Stomach (tissue), 9 donors: ENCODE results near the gene KCNK10. TPM values are rescaled to one million over a fixed set of nuclear protein-coding genes. Genes with fewer than 3 reads are reported as not detected.

Experiments used
- DNase-seq, 2 donors: peaks; one replicate each; pipeline versions ENCODE4 v3.0.0 to v3.0.0-alpha.2; 2013 to 2019
- H3K27ac ChIP-seq, 5 donors: fragments of 200-600 bp in 4 of 5; sonication (generic) in 4 of 5; one replicate each; pipeline ENCODE4 v1.5.1; 2013 to 2019; ENCODE audit warnings: mild to moderate bottlenecking in 1 of 5, moderate library complexity in 1 of 5
- H3K27me3 ChIP-seq, 3 donors: fragments of 200-600 bp; sonication (generic); one replicate each; pipeline ENCODE4 v1.5.1; 2017 to 2019; ENCODE audit warnings: mixed run types in 1 of 3
- H3K36me3 ChIP-seq, 4 donors: fragments of 200-600 bp; sonication (generic); 1 replicate in 3 of 4; 2 replicates in 1 of 4; pipeline ENCODE4 v1.5.1; 2016 to 2019
- H3K4me1 ChIP-seq, 4 donors: fragments of 200-600 bp; sonication (generic); one replicate each; pipeline ENCODE4 v1.5.1; 2016 to 2019
- H3K4me3 ChIP-seq, 4 donors: fragments of 200-600 bp; sonication (generic) in 3 of 4; one replicate each; pipeline ENCODE4 v1.5.1; 2016 to 2019; ENCODE audit warnings: mild to moderate bottlenecking in 1 of 4
- H3K9me3 ChIP-seq, 4 donors: fragments of 200-600 bp; sonication (generic); one replicate each; pipeline ENCODE4 v1.5.1; 2016 to 2019
- EP300 ChIP-seq: sonication (generic); formaldehyde crosslinking; IDR thresholded peaks from one replicate; pipeline ENCODE4 v1.6.1; 2017; ENCODE audit warnings: antibody characterized with exemption
- POLR2A ChIP-seq, 4 donors: fragments of 450-650 bp; IDR thresholded peaks; one replicate each; pipeline ENCODE4 v1.6.1; 2016; ENCODE audit warnings: antibody characterized with exemption in 4 of 4, control low read depth in 2 of 4, mild to moderate bottlenecking in 1 of 4, moderate library complexity in 1 of 4
- POLR2AphosphoS5 ChIP-seq, 3 donors: sonication (generic); formaldehyde crosslinking; IDR thresholded peaks; one replicate each; pipeline ENCODE4 v1.6.1; 2016; ENCODE audit warnings: antibody characterized with exemption in 3 of 3
- WGBS, 5 donors: extraction: QIAGEN DNeasy Blood & Tissue Kit in 3 of 5; methylation state at CpG; one replicate each; pipeline versions ENCODE4 v1.1.5 to v1.1.7; 2013 to 2018; 5-methylcytosine and 5-hydroxymethylcytosine counted together
- intact Hi-C: fragments of 100-400 bp; cut with DNase I; formaldehyde crosslinking; loops from one replicate; pipeline ENCODE4 v1.15.1; 2023; ENCODE audit warnings: low total_unique reads
- polyA plus RNA-seq, 3 donors: library from polyadenylated mRNA; stranded (reverse); fragments of 200-250 nt; gene quantifications; one replicate each; pipeline ENCODE4 v1.2.3, GENCODE V29; 2013
- total RNA-seq, 5 donors: library from RNA; depleted of rRNA; stranded (reverse); fragments of >200 nt; gene quantifications; one replicate each; pipeline versions ENCODE4 v1.1.0 to v1.2.3, GENCODE V29; 2014 to 2016
- TF ChIP-seq, protein P1 (sequence below), 7 experiments: fragments of 450-650 bp in 4 of 7; fragments of 200-600 bp in 3 of 7; sonication (generic) in 3 of 7; IDR thresholded peaks; one replicate each; pipeline ENCODE4 v1.5.1; 2016 to 2019; ENCODE audit warnings: antibody characterized with exemption in 7 of 7, control low read depth in 2 of 7, mild to moderate bottlenecking in 1 of 7
- donor health status: healthy with polysubstance abuse.
- donor health status: Bipolar disorder and iron deficiency.
- donor health status: healthy.

KCNK10 gene
- total and polyA plus RNA-seq, 8 donors, result 0.06 to 8.7 (median 1.0) TPM; not detected in 1

DNA sequence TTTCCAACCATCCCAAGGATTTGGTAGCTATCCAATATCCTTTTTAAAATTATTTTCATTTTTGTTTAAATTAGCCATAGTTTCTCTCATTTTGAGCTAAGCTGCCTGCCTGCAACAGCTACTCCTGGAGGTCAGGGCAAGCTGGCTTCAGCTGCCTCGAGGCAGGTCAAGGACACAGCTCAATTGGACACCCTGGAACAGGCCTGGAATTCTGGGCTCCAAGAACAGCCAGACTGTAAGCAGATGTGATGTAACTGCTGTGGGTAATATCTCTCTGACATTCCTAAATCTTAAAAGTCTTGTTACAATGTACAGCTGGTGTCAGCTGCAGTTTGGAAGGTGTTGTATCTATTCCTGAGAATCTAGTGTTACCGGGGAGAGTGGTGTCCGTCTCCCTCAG lies 119.8 kb downstream of the KCNK10 start:
- Histone ChIP-seq H3K9me3 (no peaks in the 10 kb centered on the region), H3K4me3 (no peak overlapping the region), H3K36me3 (no peaks in the 10 kb centered on the region), H3K4me1 (no peaks in the 10 kb centered on the region), H3K27me3 (peaks cover 0 to 18% (median 0%) of the 10 kb centered on the region in 3 donors), H3K27ac (no peak overlapping the region)
- TF ChIP-seq POLR2AphosphoS5 (IDR thresholded peaks at IDR 0.05), result no peak
- no peak for TF ChIP-seq EP300
- TF ChIP-seq, protein P1, sequence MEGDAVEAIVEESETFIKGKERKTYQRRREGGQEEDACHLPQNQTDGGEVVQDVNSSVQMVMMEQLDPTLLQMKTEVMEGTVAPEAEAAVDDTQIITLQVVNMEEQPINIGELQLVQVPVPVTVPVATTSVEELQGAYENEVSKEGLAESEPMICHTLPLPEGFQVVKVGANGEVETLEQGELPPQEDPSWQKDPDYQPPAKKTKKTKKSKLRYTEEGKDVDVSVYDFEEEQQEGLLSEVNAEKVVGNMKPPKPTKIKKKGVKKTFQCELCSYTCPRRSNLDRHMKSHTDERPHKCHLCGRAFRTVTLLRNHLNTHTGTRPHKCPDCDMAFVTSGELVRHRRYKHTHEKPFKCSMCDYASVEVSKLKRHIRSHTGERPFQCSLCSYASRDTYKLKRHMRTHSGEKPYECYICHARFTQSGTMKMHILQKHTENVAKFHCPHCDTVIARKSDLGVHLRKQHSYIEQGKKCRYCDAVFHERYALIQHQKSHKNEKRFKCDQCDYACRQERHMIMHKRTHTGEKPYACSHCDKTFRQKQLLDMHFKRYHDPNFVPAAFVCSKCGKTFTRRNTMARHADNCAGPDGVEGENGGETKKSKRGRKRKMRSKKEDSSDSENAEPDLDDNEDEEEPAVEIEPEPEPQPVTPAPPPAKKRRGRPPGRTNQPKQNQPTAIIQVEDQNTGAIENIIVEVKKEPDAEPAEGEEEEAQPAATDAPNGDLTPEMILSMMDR (IDR thresholded peaks at IDR 0.05), result no peak
- TF ChIP-seq POLR2A (IDR thresholded peaks at IDR 0.05), result no peak
- WGBS, 5 donors, result 42 to 77% (median 72%) methylated on average over 3 of the region's 3 CpGs
- intact Hi-C loops, result no loop called here
- peak in 1 of 2 donors; percentile 20 for DNase-seq

DNA sequence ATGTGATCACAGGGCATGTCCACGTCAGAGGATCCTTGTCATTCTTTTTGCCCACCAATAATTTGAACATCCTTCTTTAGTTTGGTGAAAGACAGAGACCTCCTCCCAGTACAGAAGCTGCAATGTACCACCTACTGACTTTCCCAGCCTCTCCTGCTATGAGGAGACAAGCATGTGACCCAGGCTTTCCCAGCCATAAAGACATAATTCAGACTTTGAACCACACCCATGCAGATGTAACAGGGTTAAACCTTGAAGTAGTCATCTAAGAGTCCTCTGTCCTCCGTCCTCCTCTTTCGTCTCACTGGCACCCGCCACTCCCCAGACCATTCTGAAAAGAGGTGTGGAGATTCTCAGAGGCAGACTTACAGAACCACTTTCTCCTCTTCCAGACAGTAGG lies 120.8 kb downstream of the KCNK10 start:
- intact Hi-C loops, result no loop called here
- H3K9me3 ChIP-seq, result no peaks in the 10 kb centered on the region
- DNase-seq, result no peak
- no peak overlapping the region for H3K4me3 ChIP-seq
- TF ChIP-seq POLR2A (IDR thresholded peaks at IDR 0.05) (no peak), EP300 (no peak), POLR2AphosphoS5 (IDR thresholded peaks at IDR 0.05) (no peak)
- TF ChIP-seq, protein P1 (IDR thresholded peaks at IDR 0.05), result no peak
- 83 to 95% (median 88%) methylated on average over 4 of the region's 4 CpGs for WGBS, 5 donors
- peaks cover 0 to 25% (median 0%) of the 10 kb centered on the region in 3 donors for H3K27me3 ChIP-seq
- H3K27ac ChIP-seq, result no peak overlapping the region
- H3K36me3 ChIP-seq, result no peaks in the 10 kb centered on the region
- no peaks in the 10 kb centered on the region for H3K4me1 ChIP-seq

DNA sequence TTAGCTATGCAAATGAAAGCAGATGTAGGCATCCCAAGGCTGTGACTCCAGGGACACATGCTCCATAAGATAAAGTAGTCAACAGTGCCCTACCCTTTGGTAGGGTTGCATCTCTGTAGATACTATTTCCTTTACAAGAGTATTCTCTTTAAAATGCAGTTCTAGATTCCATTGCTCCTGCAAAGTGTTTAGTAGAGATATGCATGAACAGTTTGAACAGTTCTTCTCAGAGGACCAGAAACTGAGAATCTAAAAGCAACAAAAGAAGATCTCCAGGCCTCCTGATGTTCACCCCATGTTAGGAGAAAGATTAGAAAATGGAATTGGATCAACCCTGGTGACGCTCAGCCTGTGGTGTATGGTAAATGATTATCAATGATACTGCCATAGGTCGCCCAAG lies 121.2 kb downstream of the KCNK10 start:
- TF ChIP-seq POLR2A (IDR thresholded peaks at IDR 0.05) (no peak), POLR2AphosphoS5 (IDR thresholded peaks at IDR 0.05) (no peak), EP300 (no peak)
- TF ChIP-seq, protein P1 (IDR thresholded peaks at IDR 0.05), result no peak
- intact Hi-C loops, result no loop called here
- Histone ChIP-seq H3K27ac (no peak overlapping the region), H3K27me3 (peaks cover 0 to 29% (median 0%) of the 10 kb centered on the region in 3 donors), H3K4me1 (no peaks in the 10 kb centered on the region), H3K36me3 (no peaks in the 10 kb centered on the region), H3K4me3 (no peak overlapping the region), H3K9me3 (no peaks in the 10 kb centered on the region)
- no peak for DNase-seq
- WGBS, 5 donors, result 80 to 91% (median 87%) methylated on average over 2 of the region's 2 CpGs

DNA sequence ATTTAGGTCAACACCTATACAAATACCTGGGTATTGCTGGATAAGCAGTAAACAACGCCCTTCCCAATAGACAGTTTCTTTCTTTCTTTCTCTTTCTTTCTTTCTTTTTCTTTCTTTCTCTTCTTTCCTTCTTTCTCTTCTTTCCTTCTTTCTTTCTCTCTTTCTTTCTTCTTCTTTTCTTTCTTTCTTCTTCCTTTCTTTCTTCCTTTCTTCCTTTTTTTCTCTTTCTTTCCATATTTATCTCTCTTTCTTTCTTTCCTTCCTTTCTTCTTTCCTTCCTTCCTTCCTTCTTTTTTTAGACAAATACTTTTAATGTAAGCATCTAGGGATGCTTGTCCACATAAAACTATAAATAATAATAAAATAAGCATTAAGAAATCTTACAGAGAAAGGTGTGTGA lies 123.2 kb downstream of the KCNK10 start:
- intact Hi-C loops, result no loop called here
- TF ChIP-seq POLR2A (IDR thresholded peaks at IDR 0.05), result no peak
- TF ChIP-seq, protein P1 (IDR thresholded peaks at IDR 0.05), result no peak
- TF ChIP-seq POLR2AphosphoS5 (IDR thresholded peaks at IDR 0.05), result no peak
- no peak for TF ChIP-seq EP300
- WGBS, 5 donors, result 83 to 95% (median 88%) methylated on average over 1 of the region's 1 CpG
- Histone ChIP-seq H3K27me3 (peaks cover 0 to 38% (median 0%) of the 10 kb centered on the region in 3 donors), H3K4me3 (no peak overlapping the region), H3K9me3 (no peaks in the 10 kb centered on the region), H3K27ac (no peak overlapping the region), H3K36me3 (no peaks in the 10 kb centered on the region), H3K4me1 (peaks cover 0 to 9% (median 4%) of the 10 kb centered on the region in 4 donors)
- DNase-seq, result no peak
